Small intestine (tissue), 7 donors: Measurements from ENCODE around the gene DNAI4. TPM values are rescaled to one million over a fixed set of nuclear protein-coding genes. Genes with fewer than 3 reads are reported as not detected.
"Not testable (repeated sequence)": the region's sequence is repeated elsewhere in the genome, so short reads cannot be mapped to it uniquely, and the experiment has no call there.

Experiments
- DNase-seq, 2 donors: peaks; one replicate each; pipeline versions ENCODE4 v3.0.0 to v3.0.0-alpha.2; 2013
- FAIRE-seq: peaks from 2 replicates; lab custom pipeline; 2012; peaks lifted over from hg19 to GRCh38; lab: Jason Lieb, UNC
- H3K27ac ChIP-seq, 3 donors: one replicate each; pipeline ENCODE4 v1.5.1; 2013; ENCODE audit warnings: low read length in 2 of 3, mild to moderate bottlenecking in 2 of 3, control low read depth in 1 of 3, inconsistent platforms in 1 of 3, low read depth in 1 of 3, moderate library complexity in 1 of 3
- H3K27me3 ChIP-seq, 3 donors: one replicate each; pipeline ENCODE4 v1.6.1; 2013; ENCODE audit warnings: low read length in 3 of 3, inconsistent platforms in 1 of 3; ENCODE audit not compliant: control insufficient read depth in 3 of 3, insufficient read depth in 3 of 3
- H3K36me3 ChIP-seq, 3 donors: one replicate each; pipeline ENCODE4 v1.6.1; 2013; ENCODE audit warnings: low read length in 3 of 3, inconsistent platforms in 1 of 3, low read depth in 1 of 3, mild to moderate bottlenecking in 1 of 3, moderate library complexity in 1 of 3; ENCODE audit not compliant: control insufficient read depth in 3 of 3, insufficient read depth in 2 of 3
- H3K4me1 ChIP-seq, 3 donors: one replicate each; pipeline ENCODE4 v1.6.1; 2013; ENCODE audit warnings: low read length in 2 of 3, inconsistent platforms in 1 of 3, low read depth in 1 of 3, mild to moderate bottlenecking in 1 of 3, moderate library complexity in 1 of 3; ENCODE audit not compliant: control insufficient read depth in 3 of 3, insufficient read depth in 2 of 3
- H3K4me3 ChIP-seq, 3 donors: one replicate each; pipeline ENCODE4 v1.5.1; 2013; ENCODE audit warnings: low read length in 3 of 3, control low read depth in 1 of 3, inconsistent platforms in 1 of 3, low read depth in 1 of 3, mild to moderate bottlenecking in 1 of 3, moderate library complexity in 1 of 3
- H3K9me3 ChIP-seq, 2 donors: one replicate each; pipeline ENCODE4 v1.6.1; 2013; ENCODE audit warnings: low read depth in 1 of 2, low read length in 1 of 2; ENCODE audit not compliant: control insufficient read depth in 2 of 2, insufficient read depth in 1 of 2
- WGBS, 3 donors: extraction: QIAGEN DNeasy Blood & Tissue Kit; methylation state at CpG; one replicate each; pipeline ENCODE4 v1.1.7; 2013; 5-methylcytosine and 5-hydroxymethylcytosine counted together
- polyA plus RNA-seq, 4 donors: library from polyadenylated mRNA; stranded (reverse) in 3 of 4; unstranded in 1 of 4; fragments of 200-250 nt in 3 of 4; fragments of 120-200 nt in 1 of 4; gene quantifications; one replicate each; pipeline versions ENCODE4 v1.2.1 to v1.2.3, GENCODE V29; 2013
- donor health status: healthy with polysubstance abuse.
- donor health status: control.
- donor health status: control.
- donor health status: Bipolar disorder and iron deficiency.
- donor health status: healthy.

Gene DNAI4
- polyA plus RNA-seq, 4 donors: 0.54 to 3.4 (median 0.96) TPM

DNA sequence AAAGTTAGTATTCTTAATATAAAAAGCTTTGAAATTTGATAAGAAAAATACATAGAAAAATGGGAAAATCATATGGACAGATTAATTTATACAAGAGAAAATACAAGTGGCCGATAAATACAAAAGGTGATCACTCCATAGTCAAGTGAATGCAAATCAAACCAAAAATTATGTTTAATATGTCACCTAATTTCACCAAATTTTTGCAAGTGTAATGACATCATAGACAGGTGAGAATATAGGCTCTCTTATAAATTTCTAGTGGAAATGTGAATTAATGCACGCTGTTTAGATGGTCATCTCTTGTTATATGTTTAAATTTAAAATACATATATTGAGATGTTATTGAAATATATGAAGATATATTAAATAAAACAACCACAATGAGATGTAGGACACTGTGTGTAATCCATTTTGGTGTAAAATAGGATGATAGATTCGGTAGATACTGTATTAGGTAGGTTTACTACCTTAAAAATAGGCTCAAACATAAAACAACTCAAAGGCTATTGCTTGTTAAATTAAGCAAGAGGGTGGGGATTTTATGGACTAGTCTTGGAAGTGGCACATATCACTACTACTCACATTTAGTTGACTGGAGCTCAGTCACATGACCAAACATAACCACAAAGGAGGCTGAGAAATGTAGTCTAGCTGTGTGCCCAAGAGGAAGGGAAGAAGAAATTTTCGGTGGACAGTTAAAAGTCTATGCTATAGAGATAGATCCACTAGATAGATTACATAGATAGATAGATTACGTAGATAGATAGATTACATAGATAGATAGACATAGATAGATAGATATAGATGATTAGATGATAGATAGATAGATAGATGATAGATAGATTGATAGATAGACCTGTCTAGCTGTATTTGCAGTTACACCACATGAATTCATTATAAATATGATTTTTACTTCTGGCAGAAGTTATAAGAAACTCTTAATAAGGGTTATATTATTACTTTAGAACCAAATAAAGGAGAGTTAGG is 132.7 kb downstream of the DNAI4 start:
- Histone ChIP-seq H3K27me3 (no peaks in the 10 kb centered on the region), H3K36me3 (no peaks in the 10 kb centered on the region), H3K9me3 (no peaks in the 10 kb centered on the region), H3K4me3 (no peak overlapping the region), H3K27ac (no peak overlapping the region), H3K4me1 (no peaks in the 10 kb centered on the region)
- DNase-seq (no peak), FAIRE-seq (no peak)
- WGBS, 3 donors: 82 to 89% (median 86%) methylated on average over 5 of the region's 5 CpGs

DNA sequence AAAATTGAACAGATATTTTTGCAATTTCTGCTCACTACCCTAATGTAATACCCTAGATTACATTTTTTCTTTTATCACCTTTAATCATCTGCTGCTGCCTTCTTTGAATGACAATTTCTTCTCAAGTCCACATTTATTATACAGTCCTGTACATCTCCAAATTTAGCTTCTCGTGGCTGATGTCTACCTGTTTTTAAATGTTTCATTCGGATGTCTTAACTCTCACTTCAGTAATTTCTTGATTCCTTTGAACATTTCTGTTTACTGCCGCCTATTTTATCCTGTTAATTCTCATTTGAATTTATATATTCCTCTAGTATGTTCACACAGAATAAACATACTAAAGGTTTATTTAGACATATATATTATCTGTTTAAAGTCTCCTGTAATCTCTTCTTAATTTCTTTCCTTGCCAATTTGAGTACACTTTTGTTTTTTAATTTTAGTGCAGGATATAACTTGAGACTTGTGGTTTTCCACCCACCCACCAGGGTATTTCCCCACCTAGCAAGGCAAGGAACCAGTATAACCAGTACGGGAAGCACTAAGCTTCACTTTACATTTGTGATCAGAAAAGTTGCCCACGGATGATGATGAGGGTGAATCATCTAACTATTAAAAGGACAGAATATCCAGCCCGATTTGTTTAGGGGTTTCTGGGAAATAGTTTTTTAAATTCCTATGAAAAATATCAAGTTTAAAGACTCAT is 136.3 kb downstream of the DNAI4 start:
- no peak for FAIRE-seq
- H3K4me1 ChIP-seq: no peaks in the 10 kb centered on the region
- H3K9me3 ChIP-seq: no peaks in the 10 kb centered on the region
- no peak overlapping the region for H3K27ac ChIP-seq
- H3K4me3 ChIP-seq: no peak overlapping the region
- no peaks in the 10 kb centered on the region for H3K27me3 ChIP-seq
- 58 to 71% (median 64%) methylated on average over 6 of the region's 6 CpGs for WGBS, 3 donors
- no peak for DNase-seq
- no peaks in the 10 kb centered on the region for H3K36me3 ChIP-seq

- FAIRE-seq (no peak), DNase-seq (no peak)
- WGBS, 3 donors: 73 to 81% (median 80%) methylated on average over 4 of the region's 4 CpGs
- Histone ChIP-seq H3K4me3 (no peak overlapping the region), H3K27me3 (no peaks in the 10 kb centered on the region), H3K27ac (no peak overlapping the region), H3K9me3 (no peaks in the 10 kb centered on the region), H3K4me1 (no peaks in the 10 kb centered on the region), H3K36me3 (no peaks in the 10 kb centered on the region)
Measured at GRCh38 chr1:66787641-66788040, 137.0 kb downstream of the DNAI4 start.

DNA sequence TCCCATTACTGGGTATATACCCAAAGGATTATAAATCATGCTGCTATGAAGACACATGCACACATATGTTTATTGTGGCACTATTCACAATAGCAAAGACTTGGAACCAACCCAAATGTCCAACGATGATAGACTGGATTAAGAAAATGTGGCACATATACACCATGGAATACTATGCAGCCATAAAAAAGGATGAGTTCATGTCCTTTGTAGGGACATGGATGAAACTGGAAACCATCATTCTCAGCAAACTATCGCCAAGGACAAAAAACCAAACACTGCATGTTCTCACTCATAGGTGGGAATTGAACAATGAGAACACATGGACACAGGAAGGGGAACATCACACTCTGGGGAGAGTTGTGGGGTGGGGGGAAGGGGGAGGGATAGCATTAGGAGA is 138.9 kb downstream of the DNAI4 start:
- FAIRE-seq, H3K4me1 ChIP-seq, H3K27me3 ChIP-seq, DNase-seq, H3K9me3 ChIP-seq, H3K4me3 ChIP-seq, H3K27ac ChIP-seq, H3K36me3 ChIP-seq: not testable (repeated sequence)
- 40% methylated on average over 1 of the region's 2 CpGs; no CpG with 5 or more reads in 2 of the 3 donors for WGBS, 3 donors

- WGBS, 3 donors: 63 to 89% (median 73%) methylated on average over 2 of the region's 2 CpGs
- no peaks in the 10 kb centered on the region for H3K36me3 ChIP-seq
- DNase-seq (no peak), FAIRE-seq (no peak)
- no peak overlapping the region for H3K4me3 ChIP-seq
- no peaks in the 10 kb centered on the region for H3K4me1 ChIP-seq
- no peak overlapping the region for H3K27ac ChIP-seq
- H3K27me3 ChIP-seq: no peaks in the 10 kb centered on the region
- peaks cover 0 to 3% of the 10 kb centered on the region in 2 donors for H3K9me3 ChIP-seq
Measured at GRCh38 chr1:66779475-66780078, 145.1 kb downstream of the DNAI4 start.

- Histone ChIP-seq H3K4me1 (no peaks in the 10 kb centered on the region), H3K36me3 (no peaks in the 10 kb centered on the region), H3K9me3 (peaks cover 0 to 3% of the 10 kb centered on the region in 2 donors), H3K27me3 (no peaks in the 10 kb centered on the region), H3K27ac (no peak overlapping the region), H3K4me3 (no peak overlapping the region)
- DNase-seq (no peak), FAIRE-seq (no peak)
- 68 to 76% (median 74%) methylated on average over 4 of the region's 4 CpGs for WGBS, 3 donors
Measured at GRCh38 chr1:66778969-66779368, 145.7 kb downstream of the DNAI4 start.

DNA sequence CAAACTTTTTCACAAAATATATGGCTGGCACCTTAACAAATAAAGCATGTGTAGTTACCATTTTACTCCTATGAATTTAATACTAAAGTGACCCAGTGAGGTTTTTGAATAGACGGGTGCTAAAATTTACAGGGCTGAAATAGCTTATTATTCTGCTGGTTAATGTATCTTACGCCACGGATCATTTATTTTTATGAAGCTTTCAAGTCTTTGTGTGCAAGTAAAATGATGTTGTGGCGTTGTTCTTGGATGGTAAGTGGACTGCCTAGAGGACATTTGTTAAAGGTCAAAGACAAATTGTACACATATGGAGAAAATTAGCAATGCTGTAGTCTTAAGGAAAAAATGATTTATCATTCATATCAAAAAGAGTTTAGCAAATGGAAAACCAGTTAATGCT is 146.4 kb downstream of the DNAI4 start:
- WGBS, 3 donors: 75 to 86% (median 81%) methylated on average over 4 of the region's 4 CpGs
- Histone ChIP-seq H3K27ac (no peak overlapping the region), H3K9me3 (peaks cover 0 to 3% of the 10 kb centered on the region in 2 donors), H3K4me1 (no peaks in the 10 kb centered on the region), H3K27me3 (no peaks in the 10 kb centered on the region), H3K4me3 (no peak overlapping the region), H3K36me3 (no peaks in the 10 kb centered on the region)
- FAIRE-seq (no peak), DNase-seq (no peak)

- Histone ChIP-seq H3K36me3 (no peaks in the 10 kb centered on the region), H3K9me3 (peaks cover 0 to 3% of the 10 kb centered on the region in 2 donors), H3K27ac (no peak overlapping the region), H3K4me3 (no peak overlapping the region), H3K27me3 (no peaks in the 10 kb centered on the region), H3K4me1 (no peaks in the 10 kb centered on the region)
- FAIRE-seq: no peak
- no peak for DNase-seq
- WGBS, 3 donors: 63 to 72% (median 69%) methylated on average over 3 of the region's 3 CpGs
Measured at GRCh38 chr1:66777831-66778230, 146.8 kb downstream of the DNAI4 start.
